PC-3 (cell line): ENCODE data around the gene PPP1R2C.

ENCODE experiments used
- CTCF ChIP-seq: fragments of 300-600 bp; sonication (generic); conservative IDR thresholded peaks from 2 replicates; pipeline ENCODE4 v1.5.1; 2017; ENCODE audit warnings: antibody characterized with exemption, low read depth, mild to moderate bottlenecking, low read length
- EZH2 ChIP-seq: fragments of 300-600 bp; sonication (generic); IDR thresholded peaks from one replicate; pipeline ENCODE4 v1.6.1; 2017; ENCODE audit warnings: antibody characterized with exemption, mild to moderate bottlenecking, low read length; ENCODE audit not compliant: unreplicated experiment

GRCh38 chrX:42778096-42778495, at the start of gene PPP1R2C:
- TF ChIP-seq CTCF (no peak), EZH2 (no peak)
